ENCODE results near the gene PDE2A. TPM values are rescaled to one million over a fixed set of nuclear protein-coding genes. Genes with fewer than 3 reads are reported as not detected.

The PDE2A gene
- total RNA-seq, 1 donor from 2014 or later, result 65.9 TPM

- H3K4me1 Mint-ChIP-seq (ENCODE audit: unreplicated experiment), result peaks cover 24% of the 10 kb centered on the region
- H3K9me3 Mint-ChIP-seq (ENCODE audit: unreplicated experiment), result no peaks in the 10 kb centered on the region
- H3K27ac Mint-ChIP-seq (ENCODE audit: unreplicated experiment), result no peak overlapping the region
- peaks cover 21% of the 10 kb centered on the region for H3K36me3 Mint-ChIP-seq (ENCODE audit: low read depth, unreplicated experiment)
- TF ChIP-seq CTCF (IDR thresholded peaks at IDR 0.05; ENCODE audit: unreplicated experiment), result no peak
- H3K27me3 Mint-ChIP-seq (ENCODE audit: unreplicated experiment), result peaks cover 23% of the 10 kb centered on the region
- DNase-seq (ENCODE audit: low spot score), result no peak
- no peak overlapping the region for H3K4me3 Mint-ChIP-seq (ENCODE audit: unreplicated experiment)
These were observed 76.5 kb downstream of the PDE2A start for GRCh38 chr11:72597721-72598120.

- Mint-ChIP-seq H3K27ac (ENCODE audit: unreplicated experiment) (no peak overlapping the region), H3K27me3 (ENCODE audit: unreplicated experiment) (peaks cover 29% of the 10 kb centered on the region), H3K36me3 (ENCODE audit: low read depth, unreplicated experiment) (peaks cover 24% of the 10 kb centered on the region), H3K9me3 (ENCODE audit: unreplicated experiment) (no peaks in the 10 kb centered on the region), H3K4me1 (ENCODE audit: unreplicated experiment) (peaks cover 18% of the 10 kb centered on the region), H3K4me3 (ENCODE audit: unreplicated experiment) (no peak overlapping the region)
- no peak for DNase-seq (ENCODE audit: low spot score)
- no peak for TF ChIP-seq CTCF (IDR thresholded peaks at IDR 0.05; ENCODE audit: unreplicated experiment)
These were observed 78.9 kb downstream of the PDE2A start for GRCh38 chr11:72595292-72595684.

- TF ChIP-seq CTCF (IDR thresholded peaks at IDR 0.05; ENCODE audit: unreplicated experiment), result no peak
- peaks cover 14% of the 10 kb centered on the region for H3K4me1 Mint-ChIP-seq (ENCODE audit: unreplicated experiment)
- H3K27ac Mint-ChIP-seq (ENCODE audit: unreplicated experiment), result no peak overlapping the region
- H3K36me3 Mint-ChIP-seq (ENCODE audit: low read depth, unreplicated experiment), result peaks cover 22% of the 10 kb centered on the region
- DNase-seq (ENCODE audit: low spot score), result no peak
- H3K27me3 Mint-ChIP-seq (ENCODE audit: unreplicated experiment), result peaks cover 27% of the 10 kb centered on the region
- no peaks in the 10 kb centered on the region for H3K9me3 Mint-ChIP-seq (ENCODE audit: unreplicated experiment)
- H3K4me3 Mint-ChIP-seq (ENCODE audit: unreplicated experiment), result peak overlapping the region; percentile 62
These were observed 79.5 kb downstream of the PDE2A start for GRCh38 chr11:72594493-72595291.

- no peak for TF ChIP-seq CTCF (IDR thresholded peaks at IDR 0.05; ENCODE audit: unreplicated experiment)
- Mint-ChIP-seq H3K4me1 (ENCODE audit: unreplicated experiment) (peaks cover 11% of the 10 kb centered on the region), H3K9me3 (ENCODE audit: unreplicated experiment) (no peaks in the 10 kb centered on the region), H3K36me3 (ENCODE audit: low read depth, unreplicated experiment) (peaks cover 20% of the 10 kb centered on the region), H3K27me3 (ENCODE audit: unreplicated experiment) (peaks cover 28% of the 10 kb centered on the region), H3K4me3 (ENCODE audit: unreplicated experiment) (peak overlapping the region; percentile 56), H3K27ac (ENCODE audit: unreplicated experiment) (no peak overlapping the region)
- no peak for DNase-seq (ENCODE audit: low spot score)
These were observed 81.3 kb downstream of the PDE2A start for GRCh38 chr11:72592698-72593495.
